DMS153 (cell line): Measurements from ENCODE around the gene SH3RF3.
A peak's percentile ranks its signal among the peaks of the same experiment; 100 is the strongest.

Experiments used
- DNase-seq: peaks from one replicate; lab custom pipeline; 2025; lab: John Stamatoyannopoulos, UW

SH3RF3 gene

GRCh38 chr2:109396202-109397180 lies 267.5 kb downstream of the SH3RF3 start:
- no peak for DNase-seq

GRCh38 chr2:109397893-109398292 lies 268.9 kb downstream of the SH3RF3 start:
- DNase-seq, result no peak

DNA sequence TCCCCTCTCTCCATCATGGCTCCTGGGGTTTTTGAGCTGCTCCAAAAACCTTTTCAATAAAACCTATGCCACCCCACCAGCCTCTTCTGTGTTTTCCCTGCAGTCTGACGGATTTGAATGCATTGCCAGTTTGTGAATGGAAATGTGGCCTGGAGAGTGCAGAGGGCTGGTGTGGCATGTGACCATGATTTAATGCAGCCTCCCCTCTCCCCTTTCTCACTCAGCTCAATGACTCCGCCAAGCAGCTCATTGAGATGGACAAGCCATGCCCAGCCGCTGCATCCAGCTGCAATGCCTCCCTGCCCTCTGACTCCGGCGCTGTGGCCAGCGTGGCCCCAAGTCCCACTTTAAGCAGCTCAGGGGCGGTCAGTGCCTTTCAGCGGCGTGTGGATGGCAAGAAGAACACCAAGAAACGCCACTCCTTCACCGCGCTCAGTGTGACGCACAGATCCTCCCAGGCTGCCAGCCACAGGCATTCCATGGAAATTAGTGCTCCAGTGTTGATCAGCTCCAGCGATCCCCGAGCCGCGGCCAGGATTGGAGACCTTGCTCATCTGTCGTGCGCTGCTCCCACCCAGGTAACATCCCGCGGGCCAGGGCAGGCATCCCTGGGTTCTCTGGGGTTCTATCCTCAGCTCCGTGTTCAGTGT lies 269.5 kb downstream of the SH3RF3 start:
- no peak for DNase-seq

GRCh38 chr2:109399066-109399465 lies 270.1 kb downstream of the SH3RF3 start:
- DNase-seq, result no peak

DNA sequence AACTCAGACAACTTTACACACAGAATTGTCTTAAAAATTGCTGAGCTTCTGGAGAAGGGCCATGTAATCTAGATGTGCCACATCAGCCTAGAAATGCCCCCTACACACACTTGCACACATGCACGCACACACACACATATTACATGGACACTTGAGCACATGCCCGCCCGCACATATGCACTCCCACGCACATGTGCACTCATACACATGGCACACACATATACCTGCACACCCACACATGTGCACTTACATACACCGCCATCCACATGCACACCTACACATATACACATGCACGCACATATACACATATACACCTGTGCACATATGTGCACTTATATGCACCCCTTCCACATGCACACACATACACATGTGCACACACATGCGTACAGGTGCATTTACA lies 271.1 kb downstream of the SH3RF3 start:
- DNase-seq, result no peak

DNA sequence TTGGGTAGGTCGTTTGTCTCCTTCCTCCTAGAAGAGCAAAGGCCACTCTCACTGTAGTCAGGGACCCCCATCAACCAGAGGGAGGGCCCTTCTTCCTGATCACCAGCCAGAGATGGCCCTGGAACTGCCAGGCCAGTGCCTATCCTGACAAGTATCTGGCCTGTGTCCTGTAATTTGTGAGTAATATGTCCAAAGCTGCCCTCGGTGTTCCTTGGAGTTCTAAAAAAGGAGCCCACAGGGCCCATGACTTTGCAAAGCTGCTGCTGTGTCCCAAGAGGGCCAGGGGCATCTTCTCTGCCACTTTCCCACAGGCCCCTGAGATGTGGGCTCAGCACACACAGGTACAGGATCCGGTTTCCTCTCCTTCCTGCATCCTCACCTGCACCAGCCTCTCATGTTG lies 272.4 kb downstream of the SH3RF3 start:
- peak; percentile 76 for DNase-seq

GRCh38 chr2:109402180-109402579 lies 273.2 kb downstream of the SH3RF3 start:
- DNase-seq, result no peak

GRCh38 chr2:109402980-109403840 lies 274.2 kb downstream of the SH3RF3 start:
- no peak for DNase-seq

- no peak for DNase-seq
Measured at GRCh38 chr2:109403841-109404201, 274.8 kb downstream of the SH3RF3 start.

- DNase-seq, result no peak
Measured at GRCh38 chr2:109404681-109405080, 275.7 kb downstream of the SH3RF3 start.

DNA sequence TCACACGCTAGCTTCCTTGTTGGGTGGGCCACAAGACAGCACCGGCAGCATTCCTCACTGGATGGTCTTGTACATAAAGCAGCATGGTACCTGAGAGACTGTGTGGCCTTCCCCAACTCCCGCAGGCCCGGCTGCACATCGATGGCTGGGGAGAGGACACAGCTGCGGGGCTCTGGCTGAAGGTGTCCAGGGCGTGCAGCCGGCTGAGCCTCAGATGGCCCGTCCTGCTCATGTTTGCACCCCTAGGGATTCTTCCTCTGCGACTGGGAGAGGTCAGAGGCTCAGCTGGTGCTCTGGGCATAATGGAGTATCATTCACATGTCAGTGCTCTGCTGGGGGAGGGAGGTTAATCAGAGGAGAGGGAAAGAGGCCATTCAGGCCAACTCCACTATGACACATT lies 276.9 kb downstream of the SH3RF3 start:
- DNase-seq, result no peak

GRCh38 chr2:109406301-109406700 lies 277.3 kb downstream of the SH3RF3 start:
- DNase-seq, result no peak

GRCh38 chr2:109407276-109408042 lies 278.5 kb downstream of the SH3RF3 start:
- no peak for DNase-seq

- DNase-seq, result no peak
Measured at GRCh38 chr2:109408043-109408335, 279.0 kb downstream of the SH3RF3 start.

DNA sequence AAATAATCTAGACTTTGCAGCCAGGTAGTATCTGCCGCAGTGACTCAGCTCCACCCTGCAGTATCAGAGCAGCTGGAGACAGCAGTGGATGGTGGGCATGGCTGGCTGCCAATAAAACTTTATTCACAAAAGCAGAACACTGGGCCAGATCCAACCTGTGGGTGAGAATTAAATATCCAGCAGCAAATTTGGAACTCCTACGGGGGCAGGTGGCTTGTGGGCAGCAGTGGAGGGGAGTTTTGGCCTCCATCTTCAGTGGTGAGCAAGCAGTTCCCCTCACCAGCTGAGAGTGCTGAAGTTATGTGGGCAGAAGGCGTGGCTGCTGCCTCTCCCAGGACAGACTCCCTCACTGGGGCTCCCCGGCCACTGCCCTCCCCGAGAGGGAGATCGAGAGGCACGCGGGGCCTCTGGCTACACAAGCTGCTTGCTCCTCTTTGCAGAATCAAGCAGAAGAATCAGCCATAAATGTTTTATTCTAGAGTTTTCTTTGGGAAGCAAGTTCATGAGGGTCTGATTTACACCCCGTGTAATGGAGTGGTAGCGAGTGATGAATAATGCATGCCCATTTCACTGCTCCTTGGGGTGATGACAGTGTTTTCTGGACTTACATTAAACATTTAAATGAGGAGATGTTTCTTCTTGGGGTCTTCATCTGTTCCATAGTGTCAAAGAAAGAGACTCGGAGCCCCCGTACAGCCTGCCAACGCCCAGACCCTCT lies 280.5 kb downstream of the SH3RF3 start:
- no peak for DNase-seq

DNA sequence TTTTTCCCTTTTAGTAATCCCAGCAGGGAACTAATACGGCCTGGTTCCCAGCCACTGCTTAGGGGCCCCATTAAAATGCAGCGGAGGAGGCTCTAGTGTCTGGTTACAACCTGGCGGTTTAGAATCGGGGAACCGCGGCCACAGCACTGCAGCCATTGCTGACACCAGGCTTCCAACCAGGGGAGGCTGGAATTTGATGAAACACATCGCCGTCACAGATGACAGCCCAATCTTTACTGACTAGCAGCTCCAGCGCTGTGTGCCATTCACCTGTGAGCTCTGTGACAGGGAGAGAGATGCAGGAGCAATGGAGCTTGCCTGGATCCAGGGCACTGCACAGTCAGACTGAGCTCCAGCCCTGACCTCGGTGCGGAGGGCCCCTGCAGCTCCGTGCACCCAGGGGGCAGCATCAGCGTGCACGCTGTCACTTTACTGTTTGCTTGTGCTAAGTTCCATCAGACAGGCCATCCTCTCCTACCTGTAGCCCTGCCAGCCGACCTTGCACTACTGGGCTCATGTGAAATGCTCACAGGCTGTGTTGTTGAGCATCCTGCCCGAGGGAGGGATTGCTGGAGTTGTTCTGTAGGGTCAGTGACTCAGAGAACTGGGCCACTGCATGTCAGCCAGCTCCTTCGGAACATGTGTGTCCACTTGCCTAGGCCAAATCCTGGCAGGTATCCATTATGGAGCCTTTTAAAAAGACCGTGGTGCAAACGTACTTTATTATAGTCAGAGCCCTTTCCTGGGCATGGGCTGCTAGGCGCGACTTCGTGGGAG lies 281.2 kb downstream of the SH3RF3 start:
- DNase-seq, result no peak

DNA sequence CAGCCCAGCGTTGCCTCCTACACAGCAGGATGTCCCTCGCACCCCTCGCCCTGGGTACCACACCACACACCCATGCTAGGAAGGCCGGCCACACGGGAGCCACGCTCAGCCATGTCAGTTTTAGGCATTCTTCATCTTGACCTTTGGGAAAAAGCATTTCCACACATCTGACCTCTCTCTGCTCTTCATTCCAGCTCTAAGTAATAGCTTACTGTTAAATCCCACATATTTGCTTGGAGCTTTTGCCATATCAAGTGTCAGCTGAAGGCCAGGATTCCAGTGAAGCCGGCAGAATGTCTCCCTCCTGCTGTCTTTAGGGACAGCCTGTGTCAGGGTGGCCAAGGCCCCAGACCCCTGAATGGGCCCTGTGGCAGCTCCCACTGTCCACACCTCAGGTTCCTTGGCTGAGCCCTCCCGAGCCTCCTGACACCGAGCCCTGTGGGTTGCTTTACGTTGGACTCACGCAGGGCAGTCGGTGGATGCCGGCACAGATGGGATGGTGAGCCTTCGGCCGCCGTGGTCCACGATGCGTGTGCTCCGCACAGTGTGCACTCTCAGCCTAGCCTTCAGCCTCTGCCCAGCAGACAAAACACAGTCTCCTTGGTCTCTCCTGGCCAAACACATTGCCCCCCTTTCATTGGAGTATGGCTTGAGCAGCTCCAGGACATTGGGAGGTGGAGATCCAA lies 282.8 kb downstream of the SH3RF3 start:
- no peak for DNase-seq

DNA sequence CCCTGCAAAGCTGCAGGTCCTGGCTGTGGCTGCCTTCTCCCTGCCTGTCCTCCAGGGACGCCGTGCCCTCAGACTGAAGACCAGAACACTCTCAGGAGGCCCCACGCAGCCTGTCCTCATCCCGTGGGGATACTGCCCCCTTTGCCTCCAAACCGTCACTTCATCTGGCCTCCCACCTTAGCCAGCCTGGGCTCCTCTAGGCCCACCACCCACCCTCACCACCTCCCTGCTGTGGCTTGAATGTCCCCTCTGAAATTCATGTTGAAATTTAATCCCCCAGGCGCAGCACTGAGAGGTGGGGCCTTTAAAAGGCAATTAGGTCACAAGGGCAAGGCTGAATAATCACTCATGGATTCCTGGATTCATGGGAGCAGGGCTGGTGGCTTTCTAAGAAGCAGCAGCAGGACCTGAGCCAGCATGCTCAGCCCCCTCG lies 286.6 kb downstream of the SH3RF3 start:
- no peak for DNase-seq

GRCh38 chr2:109417701-109418335 lies 288.8 kb downstream of the SH3RF3 start:
- no peak for DNase-seq
